LNCaP clone FGC (cell line): Measurements from ENCODE around the gene ATP1A2.

ENCODE experiments used
- DNase-seq: peaks from one replicate; pipeline ENCODE4 v3.0.0-alpha.2; 2011; ENCODE audit warnings: low read depth
- H3K4me3 ChIP-seq: 2 replicates; pipeline ENCODE4 v1.5.1; 2011; ENCODE audit warnings: mild to moderate bottlenecking, low read depth, low read length, control low read depth
- CTCF ChIP-seq: IDR thresholded peaks from 2 replicates; pipeline ENCODE4 v1.5.1; 2012; ENCODE audit warnings: mild to moderate bottlenecking; ENCODE audit not compliant: control insufficient read depth, insufficient read depth; ENCODE audit errors: extremely low read depth

The ATP1A2 gene

GRCh38 chr1:160134791-160135572 lies 19.4 kb downstream of the ATP1A2 start:
- no peak overlapping the region for H3K4me3 ChIP-seq
- TF ChIP-seq CTCF, result no peak
- DNase-seq, result no peak

DNA sequence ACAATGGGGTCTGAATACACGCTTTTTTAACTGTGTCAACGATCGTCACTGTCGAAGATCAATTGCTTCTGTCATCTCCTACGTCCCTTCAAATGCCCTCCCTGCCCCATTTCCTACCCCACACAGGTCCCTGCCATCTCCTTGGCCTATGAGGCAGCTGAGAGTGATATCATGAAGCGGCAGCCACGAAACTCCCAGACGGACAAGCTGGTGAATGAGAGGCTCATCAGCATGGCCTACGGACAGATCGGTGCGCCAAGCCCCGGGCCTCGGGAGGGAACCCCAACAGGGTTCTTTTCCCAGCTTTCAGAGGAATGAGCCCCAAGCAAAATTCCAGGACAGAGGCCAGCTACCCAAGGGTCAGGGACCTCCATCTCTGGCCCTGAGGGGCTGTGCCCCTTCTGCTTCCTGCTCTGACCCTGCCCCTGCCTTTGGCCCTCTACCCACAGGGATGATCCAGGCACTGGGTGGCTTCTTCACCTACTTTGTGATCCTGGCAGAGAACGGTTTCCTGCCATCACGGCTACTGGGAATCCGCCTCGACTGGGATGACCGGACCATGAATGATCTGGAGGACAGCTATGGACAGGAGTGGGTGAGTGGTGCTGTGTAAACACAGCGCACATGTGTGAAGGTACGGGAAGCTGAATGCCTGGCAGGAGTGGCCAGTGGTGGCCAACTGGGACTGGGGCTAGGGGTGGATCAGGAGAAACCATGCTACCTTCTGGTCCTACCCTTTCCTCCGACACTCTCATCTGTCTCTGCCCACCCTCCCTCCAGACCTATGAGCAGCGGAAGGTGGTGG lies 20.8 kb downstream of the ATP1A2 start:
- H3K4me3 ChIP-seq, result no peak overlapping the region
- no peak for TF ChIP-seq CTCF
- no peak for DNase-seq

DNA sequence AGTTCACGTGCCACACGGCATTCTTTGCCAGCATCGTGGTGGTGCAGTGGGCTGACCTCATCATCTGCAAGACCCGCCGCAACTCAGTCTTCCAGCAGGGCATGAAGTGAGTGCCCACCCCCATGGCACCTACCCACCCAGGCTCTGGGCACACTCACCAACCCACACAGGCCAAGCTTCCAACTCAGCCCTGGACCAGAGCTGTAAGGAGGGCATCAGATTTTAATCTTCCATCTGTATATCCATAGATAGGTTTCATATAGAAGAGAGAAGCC lies 21.3 kb downstream of the ATP1A2 start:
- H3K4me3 ChIP-seq, result no peak overlapping the region
- no peak for DNase-seq
- TF ChIP-seq CTCF, result no peak

DNA sequence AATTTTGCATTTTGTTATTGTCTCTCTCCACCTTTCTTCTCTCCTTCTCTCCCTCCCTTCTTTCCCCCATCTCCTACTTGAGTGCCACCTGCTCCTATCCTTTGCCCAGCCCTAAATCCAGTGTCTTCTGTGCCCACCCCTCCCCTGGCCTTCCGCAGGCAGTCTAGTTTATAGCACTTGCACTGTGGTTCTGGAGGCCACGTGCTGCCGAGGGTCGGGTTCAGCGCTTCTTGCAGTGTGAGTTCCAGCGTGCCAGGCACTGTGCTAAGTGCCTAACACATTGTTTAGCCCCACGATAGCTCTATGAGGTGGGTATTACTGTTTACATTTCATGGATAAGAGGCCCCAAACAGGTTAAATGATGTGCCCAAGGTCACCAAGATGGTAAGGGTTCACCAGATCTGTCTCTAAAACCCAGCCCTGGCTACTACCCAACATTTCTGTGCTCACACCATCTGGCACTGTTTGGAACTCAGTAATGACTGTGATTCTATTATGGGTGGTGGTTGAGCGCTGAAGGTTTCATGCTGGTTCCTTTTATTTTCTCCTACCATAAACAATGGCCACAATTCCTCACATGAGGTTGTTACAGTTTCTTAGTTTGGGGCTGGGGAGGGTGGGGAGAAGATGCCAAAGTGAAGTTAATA lies 21.8 kb downstream of the ATP1A2 start:
- DNase-seq, result no peak
- no peak overlapping the region for H3K4me3 ChIP-seq
- TF ChIP-seq CTCF, result no peak

- no peak for TF ChIP-seq CTCF
- no peak for DNase-seq
Observed at GRCh38 chr1:160139840-160140239, 24.3 kb downstream of the ATP1A2 start.

GRCh38 chr1:160143695-160144094 lies 28.1 kb downstream of the ATP1A2 start:
- no peak for TF ChIP-seq CTCF
- no peak overlapping the region for H3K4me3 ChIP-seq
- no peak for DNase-seq

More at GRCh38 chr1:160139840-160140239, 24.3 kb downstream of the ATP1A2 start:
- no peak overlapping the region for H3K4me3 ChIP-seq
